Measurements from ENCODE around the gene ABITRAM.
A peak's percentile ranks its signal among the peaks of the same experiment; 100 is the strongest.
"Not testable (repeated sequence)": the region's sequence is repeated elsewhere in the genome, so short reads cannot be mapped to it uniquely, and the experiment has no call there.

ABITRAM gene

GRCh38 chr9:108928386-108928785 is 5.8 kb upstream of the ABITRAM start:
- no peak for DNase-seq (ENCODE audit: low read depth)

DNA sequence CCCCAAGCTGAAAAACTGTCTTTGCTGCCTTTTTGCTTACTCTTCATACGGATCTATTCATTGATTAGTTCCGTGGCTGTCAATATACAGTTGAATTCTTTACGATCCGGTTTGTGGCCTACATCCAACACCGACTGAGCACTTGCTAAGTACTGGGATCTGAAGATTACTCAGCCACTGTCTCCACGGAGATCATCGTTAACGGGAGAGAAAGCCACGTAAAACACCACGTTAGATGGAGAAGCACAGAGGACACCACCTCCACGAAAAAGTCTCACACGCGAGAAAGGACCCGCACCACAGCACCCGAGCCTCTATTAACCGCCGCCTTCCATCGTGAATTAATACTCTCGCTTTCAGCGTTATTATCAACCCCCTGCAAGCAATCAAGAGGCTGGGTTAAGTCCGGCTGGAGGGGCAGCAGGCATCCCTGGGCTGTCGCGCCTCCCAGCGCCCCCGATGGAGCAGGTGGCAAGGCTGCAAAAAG is 926 bp upstream of the ABITRAM start:
- no peak for DNase-seq (ENCODE audit: low read depth)

DNA sequence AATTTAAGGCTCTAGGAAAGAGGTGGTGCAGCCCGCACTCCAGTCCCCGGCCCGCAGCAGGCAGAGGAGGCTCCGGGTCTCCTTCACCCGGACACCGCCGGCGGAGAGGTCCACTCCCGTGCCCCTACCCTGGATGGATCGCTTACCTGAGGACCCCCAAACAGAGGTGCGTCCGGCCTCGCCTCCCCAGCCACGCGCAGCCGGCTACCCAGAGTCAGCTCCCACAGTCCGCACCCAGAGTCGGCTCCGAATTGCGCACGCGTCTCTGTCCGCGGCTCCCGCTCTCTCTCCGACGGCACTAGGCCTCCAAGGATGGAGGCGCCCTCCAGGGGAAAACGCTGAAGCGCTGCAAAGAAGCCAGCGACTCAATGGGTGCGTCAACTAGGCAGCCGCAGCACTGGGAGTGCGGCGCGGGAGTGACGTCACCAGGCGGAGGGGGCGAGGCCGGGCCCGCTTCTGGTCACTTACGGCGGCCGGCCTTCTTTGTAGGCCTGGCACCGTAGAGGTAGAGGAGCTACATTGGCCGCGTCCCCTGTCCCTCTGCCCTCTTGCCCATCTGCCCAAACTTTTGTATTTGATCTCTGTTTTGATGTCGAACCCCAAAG is 380 bp upstream of the ABITRAM start, which contains the start of gene ELP1:
ELP1 (minus strand) TSS at position 407 of the 605 bp plus-strand sequence. CDS start 2,978 bp downstream, outside the sequence.
- peak; percentile 85 for DNase-seq (ENCODE audit: low read depth)

GRCh38 chr9:108937561-108938305 is 3.5 kb downstream of the ABITRAM start:
- no peak for DNase-seq (ENCODE audit: low read depth)

DNA sequence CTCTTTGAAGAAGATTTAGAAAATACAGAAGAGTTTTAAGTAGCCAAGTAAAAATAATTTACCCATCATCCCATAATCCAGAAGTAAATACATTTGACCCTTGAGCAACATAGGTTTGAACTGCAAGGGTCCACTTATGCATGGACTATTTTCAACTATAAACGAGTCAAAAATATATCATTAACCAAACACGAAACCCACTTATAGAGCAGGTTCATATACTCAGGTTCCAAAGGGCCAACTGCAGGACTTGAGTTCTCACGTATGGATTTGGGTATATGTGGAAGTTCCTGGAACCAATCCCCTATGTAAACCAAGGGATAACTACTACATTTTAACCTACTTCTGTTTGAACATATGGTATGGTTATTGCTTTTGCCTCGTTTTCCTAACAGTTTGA is 5.8 kb downstream of the ABITRAM start:
- DNase-seq (ENCODE audit: low read depth), result no peak

DNA sequence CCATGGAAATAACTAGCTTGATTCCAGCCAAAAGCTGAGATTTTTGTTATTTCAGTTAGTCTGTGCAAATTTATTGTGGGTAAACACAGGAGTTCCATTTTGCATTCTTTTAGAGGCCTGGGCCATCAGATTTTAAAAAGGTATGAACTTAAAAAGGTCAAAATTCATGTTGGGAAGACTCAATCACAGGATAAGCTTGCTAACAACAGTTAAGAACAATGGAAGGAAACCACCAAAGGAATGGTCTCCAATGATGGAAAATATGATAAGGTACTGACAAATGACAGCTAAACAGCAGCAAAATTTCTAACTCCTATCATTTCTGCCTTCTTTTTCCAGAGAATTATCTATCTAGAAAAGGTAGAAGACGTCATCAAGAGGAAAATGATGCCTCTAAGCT is 16.0 kb downstream of the ABITRAM start:
- DNase-seq (ENCODE audit: low read depth), result no peak

DNA sequence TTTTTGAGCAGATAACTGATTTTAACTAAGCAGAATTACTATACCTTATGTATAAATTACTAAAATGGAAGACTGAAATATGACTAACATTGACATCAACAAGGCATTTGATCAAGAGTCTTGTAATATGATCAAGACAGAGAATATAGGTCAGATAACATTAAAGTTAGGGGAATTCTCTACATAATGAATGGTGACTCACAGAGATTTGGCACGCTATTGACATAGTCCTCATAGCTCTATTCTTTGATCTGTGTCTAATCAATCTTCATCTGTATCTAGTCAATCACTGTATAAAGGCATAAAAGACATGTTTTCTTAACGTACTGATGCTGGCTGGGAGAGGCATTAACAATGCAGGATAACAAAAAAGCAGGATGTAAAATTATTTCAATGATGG is 17.4 kb downstream of the ABITRAM start:
- DNase-seq (ENCODE audit: low read depth), result no peak

- DNase-seq (ENCODE audit: low read depth), result peak; percentile 47
Measured at GRCh38 chr9:108953983-108954574, 19.9 kb downstream of the ABITRAM start.

DNA sequence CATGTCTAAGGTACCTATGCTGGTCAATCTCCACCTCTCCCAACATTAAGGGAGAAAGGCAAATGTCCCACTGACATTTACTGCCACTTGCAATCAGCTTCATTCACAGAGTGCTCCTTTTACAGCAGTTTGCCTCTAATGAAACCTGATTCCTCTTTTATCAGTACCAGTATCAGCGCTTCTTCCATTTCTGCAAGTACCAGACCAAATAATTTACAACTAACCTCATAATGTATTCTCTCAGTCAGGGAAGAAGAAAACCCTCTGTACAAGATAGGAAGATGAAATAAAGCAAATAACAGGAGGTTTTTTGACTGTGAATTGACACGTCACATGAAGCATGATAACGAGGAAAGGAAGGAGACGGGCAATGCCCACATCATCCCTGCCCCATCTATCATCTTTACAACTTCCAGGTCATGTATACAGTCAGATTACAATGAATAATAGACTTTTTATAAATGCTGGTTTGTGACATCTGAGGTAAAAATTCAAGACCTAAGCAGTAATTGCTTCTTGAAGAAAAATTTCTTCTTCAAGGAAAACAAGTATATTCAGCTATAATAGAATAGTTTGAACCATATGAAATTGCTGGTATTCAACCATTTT is 21.9 kb downstream of the ABITRAM start:
- no peak for DNase-seq (ENCODE audit: low read depth)

- DNase-seq (ENCODE audit: low read depth), result no peak
Measured at GRCh38 chr9:108956631-108957026, 22.4 kb downstream of the ABITRAM start.

DNA sequence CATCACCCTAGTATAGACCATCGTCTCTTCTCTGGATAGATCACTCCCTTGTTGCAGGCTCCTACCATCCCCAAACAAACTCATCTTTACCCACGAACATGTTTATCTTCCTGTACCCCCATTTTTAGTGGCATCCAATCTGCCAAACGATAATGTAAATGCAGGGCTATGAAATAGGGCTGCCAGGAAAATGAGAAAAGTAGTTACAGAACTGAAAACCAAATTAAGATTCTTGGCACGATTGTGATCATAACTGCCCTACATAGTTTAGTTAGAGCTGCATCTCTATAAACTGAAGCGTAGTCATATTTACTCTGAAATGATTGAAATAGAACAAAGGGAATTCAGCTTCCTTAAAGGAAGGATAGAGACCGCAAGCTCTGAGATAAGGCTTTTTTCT is 26.1 kb downstream of the ABITRAM start:
- no peak for DNase-seq (ENCODE audit: low read depth)

DNA sequence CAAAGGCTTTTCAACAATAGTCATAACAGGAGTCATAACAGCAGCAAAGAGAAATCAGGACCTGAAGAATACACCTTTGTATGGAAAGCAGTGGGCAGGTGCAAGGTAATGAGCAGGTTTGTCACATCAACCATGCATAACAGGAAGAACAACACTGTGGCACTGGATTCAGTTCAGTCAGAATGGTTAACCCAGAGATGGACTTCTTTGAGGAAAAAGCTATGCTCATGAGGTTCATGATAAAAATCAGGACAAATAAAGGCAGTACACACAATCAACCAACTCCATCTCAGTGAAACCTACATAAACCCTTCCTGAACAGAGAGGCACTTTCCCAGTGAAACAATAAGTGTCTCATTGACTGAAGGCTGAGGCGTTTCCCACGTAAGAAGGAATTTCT is 27.0 kb downstream of the ABITRAM start:
- DNase-seq (ENCODE audit: low read depth), result no peak

DNA sequence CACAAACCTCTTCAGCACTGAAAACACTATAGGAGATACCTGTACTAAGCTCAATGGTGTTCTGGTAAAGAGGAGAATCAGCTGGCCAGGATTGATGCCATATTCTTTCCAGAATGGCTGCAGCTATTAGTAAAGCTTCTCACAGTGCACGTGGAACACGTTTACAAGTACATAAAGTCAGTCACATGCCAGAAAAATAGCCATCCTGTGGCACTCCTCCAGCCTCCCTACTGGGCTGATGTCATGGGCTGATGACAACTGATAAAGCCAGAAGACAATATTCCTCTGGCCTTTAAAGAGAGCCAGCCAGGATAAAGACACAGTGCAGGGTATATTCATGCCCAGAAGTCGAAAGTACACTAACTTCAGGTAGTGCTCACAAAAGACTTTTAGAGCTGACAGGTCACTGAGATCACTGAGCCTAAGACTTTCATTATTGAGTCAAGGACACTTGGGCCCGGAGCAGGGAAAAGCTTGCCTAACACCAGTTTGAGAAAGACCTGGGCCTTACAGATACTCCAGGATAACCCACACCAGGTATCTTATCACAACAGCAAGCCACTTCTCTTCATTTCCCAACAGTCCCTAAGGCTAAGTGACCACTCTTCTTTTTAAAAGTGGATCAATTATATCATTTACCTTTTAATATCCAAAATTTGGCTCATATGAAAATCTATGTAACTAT is 29.4 kb downstream of the ABITRAM start:
- DNase-seq (ENCODE audit: low read depth), result no peak

DNA sequence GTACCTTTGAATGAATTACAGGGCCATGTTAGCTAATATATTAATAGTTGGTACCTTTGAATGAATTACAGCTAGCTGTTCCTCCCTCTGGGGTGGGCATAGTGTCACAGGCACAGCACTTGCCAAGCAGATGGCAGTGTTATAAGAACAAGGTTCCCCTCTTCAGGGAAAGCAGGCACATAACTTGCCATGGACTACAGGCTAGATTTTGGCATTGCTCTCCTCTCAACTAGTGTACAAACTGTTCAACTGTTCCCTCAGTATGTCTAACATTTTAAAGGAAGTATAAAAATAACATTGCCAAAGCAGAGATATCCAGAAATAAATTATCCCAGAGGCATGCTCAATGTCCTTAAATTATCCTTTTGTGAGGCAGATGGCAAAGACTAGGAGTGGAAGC is 33.7 kb downstream of the ABITRAM start:
- no peak for DNase-seq (ENCODE audit: low read depth)

DNA sequence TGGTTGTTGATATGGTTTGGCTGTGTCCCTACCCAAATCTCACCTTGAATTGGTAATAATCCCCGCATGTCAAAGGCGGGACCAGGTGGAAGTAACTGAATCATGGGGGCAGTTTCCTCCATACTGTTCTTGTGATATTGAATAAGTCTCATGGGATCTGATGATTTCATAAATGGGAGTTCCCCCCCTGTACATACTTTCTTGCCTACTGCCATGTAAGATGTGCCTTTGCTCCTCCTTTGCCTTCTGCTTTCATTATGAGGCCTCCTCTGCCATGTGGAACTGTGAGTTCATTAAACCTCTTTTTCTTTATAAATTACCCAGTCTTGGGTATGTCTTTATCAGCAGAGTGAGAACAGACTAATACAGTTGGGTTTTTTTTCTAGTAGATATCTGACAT is 37.2 kb downstream of the ABITRAM start:
- DNase-seq (ENCODE audit: low read depth), result not testable (repeated sequence)

- no peak for DNase-seq (ENCODE audit: low read depth)
Measured at GRCh38 chr9:108972186-108972585, 38.0 kb downstream of the ABITRAM start.

DNA sequence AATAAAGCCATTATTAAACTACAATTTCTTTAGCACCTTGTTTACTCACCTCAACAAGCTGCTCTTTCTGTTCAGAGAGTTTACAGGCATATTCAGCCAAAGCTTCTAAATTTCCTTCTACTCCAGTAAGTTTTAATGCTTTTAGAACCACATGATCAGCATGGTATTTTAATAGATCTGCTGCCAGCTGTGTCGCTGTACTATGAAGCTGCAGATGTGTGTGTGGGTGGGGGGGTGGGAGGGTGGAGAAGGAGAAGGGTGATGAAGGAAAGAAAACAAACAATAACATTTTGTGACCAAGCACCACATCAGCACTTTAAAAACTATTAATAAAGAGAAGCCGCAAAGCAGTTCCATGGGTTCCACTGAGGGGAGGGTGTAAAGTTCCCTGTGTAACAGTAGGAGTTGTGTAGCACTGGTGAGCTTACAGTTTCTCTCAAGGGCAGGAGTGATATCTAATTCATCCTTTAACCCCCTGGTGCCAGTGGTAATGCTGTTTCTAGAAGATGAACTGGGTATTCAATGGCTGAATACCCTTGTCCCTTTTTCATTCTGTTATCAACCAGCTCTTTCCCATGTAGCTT is 38.5 kb downstream of the ABITRAM start:
- DNase-seq (ENCODE audit: low read depth), result peak; percentile 13

DNA sequence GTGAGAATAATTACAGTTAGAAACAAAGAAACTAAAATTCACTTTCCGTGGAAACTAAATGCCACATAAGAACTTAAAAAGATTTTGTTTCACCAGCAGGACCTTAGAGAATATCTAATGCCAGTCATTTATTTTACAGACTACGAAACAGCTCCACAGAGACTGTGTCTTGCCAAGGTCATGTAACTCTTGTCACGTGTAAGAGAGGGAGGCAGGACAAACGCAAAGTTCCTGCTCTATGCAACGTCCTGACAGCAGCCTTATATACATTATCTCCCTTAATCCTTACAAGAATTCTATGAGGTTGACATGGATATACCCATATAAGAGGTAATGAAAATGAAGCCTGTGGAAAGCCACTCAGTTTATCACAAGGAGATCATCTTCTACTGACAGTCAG is 39.7 kb downstream of the ABITRAM start:
- DNase-seq (ENCODE audit: low read depth), result no peak

- peak; percentile 20 for DNase-seq (ENCODE audit: low read depth)
Measured at GRCh38 chr9:108978205-108978604, 44.0 kb downstream of the ABITRAM start.

DNA sequence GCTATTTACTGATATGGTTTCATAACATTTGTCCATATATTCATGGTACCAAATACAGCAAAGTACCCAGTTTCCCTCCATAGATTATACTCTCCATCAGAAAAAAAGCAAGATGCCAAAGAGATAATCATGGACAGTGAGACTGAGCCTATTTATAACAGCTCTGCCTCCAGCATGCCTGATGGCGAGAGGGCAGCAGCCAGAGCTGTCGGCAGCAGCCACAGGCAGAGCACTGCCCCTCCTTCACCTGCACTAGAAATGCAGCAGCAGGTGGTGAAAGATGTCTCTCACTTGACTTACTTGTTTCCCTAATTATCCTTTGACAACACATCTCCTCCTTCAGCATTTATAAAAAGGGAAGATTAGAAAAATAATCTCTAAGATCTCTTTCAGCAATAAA is 46.7 kb downstream of the ABITRAM start:
- DNase-seq (ENCODE audit: low read depth), result no peak

DNA sequence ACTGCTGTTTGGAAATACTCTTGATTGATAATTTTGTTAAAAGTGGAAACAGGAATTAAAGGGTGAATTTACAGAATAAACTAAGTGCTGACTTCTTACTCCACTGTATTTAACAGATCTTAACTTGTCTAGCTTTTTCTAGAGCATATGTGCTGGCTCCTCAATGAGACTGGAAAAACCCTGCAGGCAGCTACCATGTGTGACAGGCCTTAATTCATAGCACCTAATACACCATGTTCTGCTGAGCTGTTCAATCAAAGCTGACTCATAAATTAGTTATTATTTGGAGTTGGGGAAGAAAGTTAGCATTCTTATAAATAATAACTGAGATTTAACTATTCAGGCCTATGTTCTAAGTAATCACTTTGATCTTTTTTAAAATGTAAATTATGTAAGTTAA is 49.7 kb downstream of the ABITRAM start:
- DNase-seq (ENCODE audit: low read depth), result no peak

All from fibroblast of the conjunctiva (primary cell).